T-helper 1 cell (primary cell): Measurements from ENCODE around the gene TRMT11.
A peak's percentile ranks its signal among the peaks of the same experiment; 100 is the strongest.
"Not testable (repeated sequence)": the region's sequence is repeated elsewhere in the genome, so short reads cannot be mapped to it uniquely, and the experiment has no call there.

Source experiments
- DNase-seq, 5 donors: peaks; one replicate each; pipeline ENCODE4 v3.0.0-alpha.2; 2012 to 2020
- total RNA-seq, 4 donors: gene quantifications; one replicate each; lab custom pipeline; 2026; lab: John Stamatoyannopoulos, UW

TRMT11 gene
- 26.0 to 34.8 (median 31.4) reads per million in 4 donors for total RNA-seq

- DNase-seq: peak; percentile 69 to 83 (median 76)
These were observed at the start of gene TRMT11 for GRCh38 chr6:125986301-125987025. Gene TRMT11 (plus strand): TSS chr6:125986540. CDS start chr6:125986551, 11 bp downstream.

DNA sequence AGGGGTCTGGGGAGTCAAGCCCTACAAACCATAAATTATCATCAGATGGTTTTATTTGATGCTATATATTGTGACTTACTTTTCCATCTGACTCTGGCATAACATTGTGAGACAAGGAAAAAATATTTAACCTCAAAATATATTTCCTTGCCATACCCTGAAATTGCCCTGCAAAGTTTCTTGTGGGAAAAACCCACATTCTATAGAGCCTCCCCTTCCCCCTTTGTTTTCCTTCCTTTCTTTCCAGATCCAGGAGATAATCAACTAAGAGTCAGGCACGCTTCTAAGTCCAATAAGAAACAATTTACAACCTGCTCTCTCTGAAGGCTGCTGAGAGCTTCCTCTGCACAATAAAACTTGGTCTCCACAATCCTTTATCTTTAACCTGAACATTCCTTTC is 47.3 kb upstream of the TRMT11 start:
- DNase-seq: no peak

- DNase-seq: peak in 1 of 5 donors; percentile 65
These were observed 46.5 kb upstream of the TRMT11 start for GRCh38 chr6:125939791-125940190.

DNA sequence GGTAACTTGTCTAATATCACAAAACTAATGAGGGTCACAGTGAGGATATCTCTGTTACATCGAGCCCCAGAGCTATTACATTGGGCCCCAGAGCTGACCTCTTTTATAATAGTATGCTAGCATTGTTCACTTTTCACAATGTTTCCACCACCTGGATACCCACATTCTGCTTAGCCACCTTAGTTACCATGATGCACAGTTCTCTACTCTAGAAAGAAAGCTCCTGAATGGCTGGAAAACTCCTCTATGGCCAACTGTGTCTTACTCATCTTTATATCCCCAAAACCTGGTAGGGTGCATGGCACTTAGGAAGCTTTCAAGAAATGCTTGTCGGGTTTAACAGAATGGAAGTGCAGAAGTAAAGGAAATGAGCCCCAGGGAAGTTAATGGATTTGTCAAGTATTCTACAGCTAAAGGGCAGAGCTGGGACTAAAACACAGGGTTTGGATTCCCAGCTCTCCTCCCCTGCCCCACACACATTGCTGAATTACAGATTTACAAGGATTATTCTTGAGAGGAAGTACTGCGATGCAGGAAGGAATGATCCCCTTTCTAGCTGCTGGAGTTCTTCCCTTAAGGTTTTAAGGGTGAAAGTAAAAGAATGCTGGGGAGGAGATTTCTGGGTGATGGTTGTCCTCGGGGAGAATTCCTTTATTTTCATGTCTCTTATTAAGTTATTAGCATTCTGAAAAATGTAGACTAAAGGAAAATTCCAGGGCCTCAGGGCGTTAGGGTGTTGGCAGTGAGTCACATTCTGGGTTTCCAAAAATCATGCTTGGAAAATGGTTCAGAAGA is 45.9 kb upstream of the TRMT11 start:
- DNase-seq: no peak

GRCh38 chr6:125942672-125943527 is 43.4 kb upstream of the TRMT11 start:
- no peak for DNase-seq

GRCh38 chr6:125943528-125944433 is 42.6 kb upstream of the TRMT11 start:
- no peak for DNase-seq

GRCh38 chr6:125944434-125944816 is 41.9 kb upstream of the TRMT11 start:
- no peak for DNase-seq

DNA sequence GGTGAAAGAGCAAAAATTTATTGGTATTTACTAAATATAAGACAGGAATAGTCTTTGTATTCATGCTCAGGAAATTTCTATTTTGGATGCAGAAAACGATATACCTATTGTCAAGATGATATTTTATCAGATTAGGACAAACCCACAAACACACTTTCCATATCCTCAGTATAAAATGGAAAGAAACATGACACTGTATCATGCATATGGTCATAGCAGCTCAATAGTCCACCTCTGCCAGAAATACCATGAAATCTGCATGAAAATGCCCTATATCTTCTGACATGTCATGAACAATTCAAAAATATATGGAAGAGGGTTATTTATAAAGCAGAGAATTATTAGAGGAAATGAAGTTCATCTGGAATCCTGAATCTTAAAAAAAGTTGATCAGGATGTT is 41.4 kb upstream of the TRMT11 start:
- DNase-seq: no peak

- no peak for DNase-seq
These were observed 40.8 kb upstream of the TRMT11 start for GRCh38 chr6:125945378-125946141.

DNA sequence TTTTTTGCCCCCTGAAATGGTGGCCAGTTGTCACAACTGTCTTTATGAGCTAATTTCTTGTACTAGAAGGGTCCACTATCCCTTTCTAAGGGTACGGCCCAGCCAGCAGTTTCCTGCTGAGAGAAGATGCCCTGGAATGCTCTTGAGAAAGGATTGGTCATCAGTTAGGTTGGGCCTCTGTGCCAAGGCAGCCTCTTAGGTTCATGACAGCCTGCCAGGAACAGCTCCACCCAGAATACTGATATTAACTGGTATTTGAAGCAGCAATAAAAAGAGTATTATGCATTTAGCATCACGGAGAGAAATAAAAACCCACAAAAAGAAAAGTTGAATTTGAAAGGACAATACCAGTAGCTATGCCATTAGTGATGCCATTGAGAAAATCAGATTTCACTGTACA is 38.7 kb upstream of the TRMT11 start:
- no peak for DNase-seq

GRCh38 chr6:125948455-125948854 is 37.9 kb upstream of the TRMT11 start:
- DNase-seq: no peak

DNA sequence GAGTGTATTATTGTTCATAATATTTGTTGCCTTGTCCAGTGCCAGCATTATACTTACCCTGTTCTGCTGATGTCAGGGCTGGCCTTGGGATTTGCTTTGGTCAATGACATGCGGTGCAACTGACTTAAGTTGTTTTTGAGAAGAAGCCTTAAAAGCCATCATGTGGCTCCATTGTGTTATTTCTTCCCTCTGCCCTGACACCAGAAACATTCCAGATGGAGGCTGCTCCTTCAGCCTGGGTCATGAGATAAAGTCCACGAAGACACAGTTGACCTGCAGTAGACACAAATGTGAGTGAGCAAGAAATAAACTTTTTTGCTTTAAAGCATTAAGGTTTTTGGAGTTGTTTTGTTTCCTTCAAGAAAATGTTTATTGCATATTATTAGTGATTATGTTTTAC is 37.3 kb upstream of the TRMT11 start:
- no peak for DNase-seq

- peak in 1 of 5 donors; percentile 25 for DNase-seq
These were observed 36.0 kb upstream of the TRMT11 start for GRCh38 chr6:125950293-125950692.

DNA sequence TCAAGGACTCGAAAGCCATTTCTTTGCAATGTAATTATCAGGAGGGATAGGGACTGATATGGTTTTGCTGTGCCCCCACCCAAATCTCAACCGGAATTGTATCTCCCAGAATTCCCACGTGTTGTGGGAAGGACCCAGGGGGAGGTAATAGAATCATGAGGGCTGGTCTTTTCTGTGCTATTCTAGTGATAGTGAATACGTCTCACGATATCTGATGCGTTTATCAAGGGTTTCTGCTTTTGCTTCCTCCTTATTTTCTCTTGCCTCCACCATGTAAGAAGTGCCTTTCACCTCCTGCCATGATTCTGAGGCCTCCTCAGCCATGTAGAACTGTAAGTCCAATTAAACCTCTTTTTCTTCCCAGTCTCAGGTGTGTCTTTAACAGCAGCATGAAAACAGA is 35.6 kb upstream of the TRMT11 start:
- not testable (repeated sequence) for DNase-seq

DNA sequence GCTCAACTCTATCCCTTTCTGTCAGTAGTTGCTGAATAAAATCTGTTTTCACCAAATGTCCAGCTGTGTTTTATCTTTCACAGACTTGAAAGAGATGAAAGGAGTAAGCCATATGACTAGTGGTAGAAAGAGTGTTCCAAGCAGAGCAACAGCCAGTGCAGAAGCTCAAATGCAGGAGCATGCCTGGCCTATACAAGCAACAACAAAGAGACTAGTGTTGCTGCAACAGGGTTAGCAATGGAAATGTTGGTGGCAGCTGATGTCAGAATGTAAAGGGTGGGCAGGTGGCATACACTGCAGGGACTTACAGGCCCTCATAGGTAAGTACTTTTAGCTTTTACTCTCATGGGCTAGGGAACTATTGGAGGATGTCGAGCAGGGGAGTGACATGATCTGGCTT is 35.0 kb upstream of the TRMT11 start:
- no peak for DNase-seq

- DNase-seq: no peak
These were observed 33.4 kb upstream of the TRMT11 start for GRCh38 chr6:125952764-125953501.

DNA sequence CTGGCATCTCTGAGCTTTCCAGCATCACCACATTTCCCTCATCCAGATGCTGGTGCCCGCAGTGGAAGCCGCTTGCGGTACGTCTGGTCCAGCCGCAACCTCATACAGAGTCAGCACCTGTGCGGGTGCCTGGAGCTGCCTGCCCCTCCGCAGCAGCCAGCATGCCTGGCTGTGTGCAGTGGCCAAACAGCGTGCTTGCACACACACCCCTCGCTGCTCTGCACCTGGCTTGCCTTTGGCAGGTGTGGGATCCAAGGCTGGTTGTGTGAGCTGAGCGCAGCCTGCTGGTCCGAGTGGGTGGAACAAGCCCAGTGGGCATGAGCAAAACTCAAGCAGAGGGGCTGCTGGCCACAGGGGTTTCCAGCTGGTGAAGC is 32.9 kb upstream of the TRMT11 start:
- DNase-seq: no peak

DNA sequence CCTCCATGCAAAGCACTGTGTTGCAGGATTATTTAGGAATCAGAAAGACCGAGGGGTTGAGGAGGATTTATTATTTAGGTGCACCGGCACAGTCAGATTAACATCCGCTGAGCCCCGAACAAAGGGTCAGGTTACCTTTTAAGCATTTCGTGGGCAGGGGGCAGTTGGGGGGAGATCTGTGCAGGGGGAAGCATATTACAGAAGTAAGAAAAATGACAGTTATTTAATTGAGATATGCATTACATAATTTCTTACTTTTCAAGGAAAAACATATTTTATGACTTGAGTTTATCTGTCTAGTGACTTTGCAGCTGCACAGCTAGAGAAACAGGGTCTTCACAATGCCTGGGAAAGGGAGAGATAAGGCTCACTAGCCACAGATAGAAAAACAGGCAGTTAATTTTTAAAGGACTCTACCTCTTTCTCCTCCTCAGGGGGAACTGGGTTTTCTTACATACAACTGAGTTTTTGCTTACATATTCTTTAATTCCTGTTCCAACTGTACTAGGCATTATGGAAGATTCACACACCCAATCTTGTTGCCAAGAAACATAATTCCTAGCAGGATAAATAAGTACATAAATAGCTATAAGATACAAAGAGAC is 31.5 kb upstream of the TRMT11 start:
- no peak for DNase-seq

DNA sequence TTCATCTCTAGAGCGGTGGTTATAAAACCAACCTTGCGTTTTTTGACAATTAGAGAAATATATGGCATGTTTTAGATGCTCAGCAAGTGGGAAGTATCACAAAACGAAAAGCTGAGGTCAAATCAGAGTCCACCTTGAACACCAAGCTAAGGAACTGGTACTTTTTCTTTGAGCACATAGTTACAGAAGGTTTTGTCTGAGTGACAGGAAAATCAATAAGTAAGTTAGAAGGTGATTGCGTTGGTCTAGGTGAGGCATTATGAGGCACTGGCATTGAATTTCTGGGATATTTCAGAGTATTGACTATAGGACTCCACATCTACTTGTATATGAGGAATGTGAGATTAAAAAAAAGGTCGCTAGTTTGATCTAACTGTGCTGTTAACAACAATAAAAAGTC is 30.4 kb upstream of the TRMT11 start:
- no peak for DNase-seq
